Common myeloid progenitor, CD34-positive (primary cell): ENCODE measurements around the gene INS.

ENCODE experiments used
- CTCF ChIA-PET: fragments of 350-600 bp; sonication (Branson Sonifier 250); formaldehyde crosslinking; loops from one replicate; lab custom pipeline; 2021; ENCODE audit warnings: antibody characterized with exemption; lab: Charles Lee
- POLR2A ChIA-PET: fragments of 350-600 bp; sonication (Branson Sonifier 250); formaldehyde crosslinking; loops from one replicate; lab custom pipeline; 2021; ENCODE audit warnings: antibody characterized with exemption; lab: Charles Lee
- DNase-seq, 3 donors: peaks; one replicate each; pipeline versions ENCODE4 v3.0.0 to v3.0.0-alpha.2; 2013
- H3K27ac ChIP-seq, 2 experiments: 1 replicate in 1 of 2; 2 replicates in 1 of 2; pipeline ENCODE4 v1.7.0; 2013; ENCODE audit warnings: inconsistent platforms in 2 of 2, low read length in 2 of 2, mild to moderate bottlenecking in 2 of 2, low read depth in 1 of 2, moderate library complexity in 1 of 2; ENCODE audit not compliant: severe bottlenecking in 2 of 2, insufficient read depth in 1 of 2, poor library complexity in 1 of 2
- H3K27me3 ChIP-seq, 5 experiments: replicated peaks in 2 of 5; 1 replicate in 3 of 5; 2 replicates in 2 of 5; pipeline versions ENCODE4 v1.6.1 to v1.7.0; 2013; ENCODE audit warnings: low read length in 4 of 5, mild to moderate bottlenecking in 2 of 5, moderate library complexity in 2 of 5, inconsistent platforms in 1 of 5; ENCODE audit not compliant: insufficient read depth in 5 of 5, control insufficient read depth in 4 of 5
- H3K36me3 ChIP-seq, 4 experiments: 1 replicate in 2 of 4; 2 replicates in 2 of 4; pipeline versions ENCODE4 v1.6.1 to v1.7.0; 2013; ENCODE audit warnings: low read length in 3 of 4, control low read depth in 1 of 4, mild to moderate bottlenecking in 1 of 4; ENCODE audit not compliant: control insufficient read depth in 4 of 4, insufficient read depth in 4 of 4
- H3K4me1 ChIP-seq, 4 experiments: 1 replicate in 3 of 4; 2 replicates in 1 of 4; pipeline versions ENCODE4 v1.6.1 to v1.7.1; 2013; ENCODE audit warnings: low read length in 3 of 4, mild to moderate bottlenecking in 3 of 4, control low read depth in 1 of 4, inconsistent platforms in 1 of 4, moderate library complexity in 1 of 4; ENCODE audit not compliant: control insufficient read depth in 4 of 4, insufficient read depth in 4 of 4; ENCODE audit errors: control extremely low read depth in 1 of 4
- H3K4me3 ChIP-seq, 7 experiments: 1 replicate in 4 of 7; 2 replicates in 3 of 7; pipeline versions ENCODE4 v1.5.1 to v1.7.0; 2013; ENCODE audit warnings: mild to moderate bottlenecking in 7 of 7, low read length in 6 of 7, moderate library complexity in 6 of 7, inconsistent platforms in 2 of 7, low read depth in 2 of 7, control low read depth in 1 of 7; ENCODE audit not compliant: insufficient read depth in 4 of 7, control insufficient read depth in 1 of 7; ENCODE audit errors: extremely low read depth in 1 of 7
- H3K9me3 ChIP-seq, 5 experiments: 1 replicate in 4 of 5; 2 replicates in 1 of 5; pipeline versions ENCODE4 v1.6.1 to v1.7.1; 2013; ENCODE audit warnings: low read length in 4 of 5, mild to moderate bottlenecking in 2 of 5, inconsistent platforms in 1 of 5, low read depth in 1 of 5, moderate library complexity in 1 of 5; ENCODE audit not compliant: control insufficient read depth in 4 of 5, insufficient read depth in 2 of 5; ENCODE audit errors: control extremely low read depth in 1 of 5
- WGBS: methylation state at CpG from one replicate; pipeline ENCODE4 v1.1.5; 2013; ENCODE audit not compliant: insufficient coverage; 5-methylcytosine and 5-hydroxymethylcytosine counted together

The INS gene

GRCh38 chr11:2139123-2139521 lies 21.9 kb downstream of the INS start, which contains the start of gene IGF2:
IGF2 (minus strand) TSS chr11:2139389; CDS start chr11:2135523, 3,866 bp downstream.
- Histone ChIP-seq H3K4me1 (peaks cover 0 to 28% (median 14%) of the 10 kb centered on the region in 4 experiments), H3K9me3 (no peaks in the 10 kb centered on the region), H3K27me3 (peaks cover 8 to 97% (median 44%) of the 10 kb centered on the region in 5 experiments), H3K36me3 (no peaks in the 10 kb centered on the region), H3K4me3 (peak within 1 kb of the TSS in 3 of 7 experiments; percentile 8 to 50 (median 15)), H3K27ac (no peak within 1 kb of the TSS)
- DNase-seq: peak in 2 of 3 donors; percentile 29 to 45
- POLR2A ChIA-PET: no interaction called here
- CTCF ChIA-PET: interaction anchor here (2.1 kb wide), 1 partner anchor 13 kb away, joined by 11 read pairs; no protein-coding TSS in a partner anchor
- 0% methylated on average over 31 of the region's 62 CpGs for WGBS

DNA sequence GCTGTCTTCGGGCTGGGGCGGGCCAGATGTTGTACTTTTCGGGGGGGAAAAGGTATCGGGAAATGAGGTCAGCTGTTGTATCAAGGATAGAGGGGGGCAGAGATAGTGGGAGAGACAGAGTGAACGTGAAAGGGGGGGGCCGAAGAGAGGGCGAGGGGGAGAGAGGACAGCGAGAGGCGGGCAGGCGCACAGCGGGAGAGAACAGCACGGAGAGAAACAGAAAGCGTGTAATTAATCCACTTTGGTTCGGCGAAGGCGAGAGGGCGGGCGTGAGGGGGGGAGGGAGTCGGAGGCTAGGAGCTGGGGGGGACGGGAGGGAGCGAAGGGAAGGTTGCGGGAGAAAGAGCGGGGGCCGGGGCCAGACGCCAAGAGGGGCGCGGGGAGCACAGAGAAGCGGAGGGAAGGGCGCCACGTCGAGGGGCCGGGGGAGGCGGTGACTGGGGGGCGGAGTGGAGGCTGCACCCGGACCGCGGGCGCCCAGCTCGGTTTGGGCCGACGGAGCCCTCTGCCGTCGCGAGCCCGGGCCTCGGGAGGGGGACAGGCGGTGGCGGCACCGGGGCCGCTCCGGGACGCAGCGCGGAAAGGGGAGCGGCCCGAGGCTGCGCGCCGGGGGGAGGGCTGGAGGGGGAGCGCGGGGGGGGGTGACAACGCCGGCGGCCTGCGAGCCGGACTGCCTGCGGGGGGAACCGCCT lies 22.4 kb downstream of the INS start:
- H3K4me1 ChIP-seq: peaks cover 0 to 23% (median 10%) of the 10 kb centered on the region in 4 experiments
- H3K9me3 ChIP-seq: no peaks in the 10 kb centered on the region
- peak overlapping the region in 3 of 7 experiments; percentile 6 to 50 (median 8) for H3K4me3 ChIP-seq
- H3K36me3 ChIP-seq: no peaks in the 10 kb centered on the region
- ChIA-PET POLR2A (no interaction called here), CTCF (interaction anchor here (1.8 kb wide), 1 partner anchor 103 kb away, joined by 5 read pairs; no protein-coding TSS in a partner anchor)
- no peak overlapping the region for H3K27ac ChIP-seq
- 2% methylated on average over 28 of the region's 68 CpGs for WGBS
- peak in 2 of 3 donors; percentile 46 to 48 for DNase-seq
- peaks cover 8 to 97% (median 42%) of the 10 kb centered on the region in 5 experiments for H3K27me3 ChIP-seq

DNA sequence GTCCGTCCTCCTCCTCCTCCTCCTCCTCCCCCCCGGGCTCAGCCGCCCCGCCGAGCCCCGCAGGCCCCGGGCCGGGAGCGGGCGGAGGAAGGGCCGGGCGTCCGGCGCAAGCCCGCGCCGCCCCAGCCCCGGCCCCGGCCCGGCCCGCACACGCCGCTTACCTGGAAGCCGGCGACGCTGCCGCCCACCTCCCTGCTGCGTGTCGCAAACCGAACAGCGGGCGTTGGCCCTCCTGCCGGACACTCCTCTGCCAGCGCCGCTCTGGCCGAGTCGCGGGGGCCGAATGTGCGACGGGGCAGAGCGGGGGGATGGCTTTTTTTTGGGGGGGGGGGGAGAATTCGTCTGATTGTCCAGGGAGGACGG lies 23.0 kb downstream of the INS start:
- Histone ChIP-seq H3K4me3 (peak overlapping the region in 2 of 7 experiments; percentile 15 to 50), H3K36me3 (no peaks in the 10 kb centered on the region), H3K27me3 (peaks cover 8 to 97% (median 39%) of the 10 kb centered on the region in 5 experiments), H3K9me3 (no peaks in the 10 kb centered on the region), H3K4me1 (peaks cover 0 to 23% (median 9%) of the 10 kb centered on the region in 4 experiments), H3K27ac (no peak overlapping the region)
- ChIA-PET CTCF (interaction anchor here (1.8 kb wide), 1 partner anchor 102 kb away, joined by 5 read pairs; no protein-coding TSS in a partner anchor), POLR2A (no interaction called here)
- 1% methylated on average over 22 of the region's 44 CpGs for WGBS
- no peak for DNase-seq

DNA sequence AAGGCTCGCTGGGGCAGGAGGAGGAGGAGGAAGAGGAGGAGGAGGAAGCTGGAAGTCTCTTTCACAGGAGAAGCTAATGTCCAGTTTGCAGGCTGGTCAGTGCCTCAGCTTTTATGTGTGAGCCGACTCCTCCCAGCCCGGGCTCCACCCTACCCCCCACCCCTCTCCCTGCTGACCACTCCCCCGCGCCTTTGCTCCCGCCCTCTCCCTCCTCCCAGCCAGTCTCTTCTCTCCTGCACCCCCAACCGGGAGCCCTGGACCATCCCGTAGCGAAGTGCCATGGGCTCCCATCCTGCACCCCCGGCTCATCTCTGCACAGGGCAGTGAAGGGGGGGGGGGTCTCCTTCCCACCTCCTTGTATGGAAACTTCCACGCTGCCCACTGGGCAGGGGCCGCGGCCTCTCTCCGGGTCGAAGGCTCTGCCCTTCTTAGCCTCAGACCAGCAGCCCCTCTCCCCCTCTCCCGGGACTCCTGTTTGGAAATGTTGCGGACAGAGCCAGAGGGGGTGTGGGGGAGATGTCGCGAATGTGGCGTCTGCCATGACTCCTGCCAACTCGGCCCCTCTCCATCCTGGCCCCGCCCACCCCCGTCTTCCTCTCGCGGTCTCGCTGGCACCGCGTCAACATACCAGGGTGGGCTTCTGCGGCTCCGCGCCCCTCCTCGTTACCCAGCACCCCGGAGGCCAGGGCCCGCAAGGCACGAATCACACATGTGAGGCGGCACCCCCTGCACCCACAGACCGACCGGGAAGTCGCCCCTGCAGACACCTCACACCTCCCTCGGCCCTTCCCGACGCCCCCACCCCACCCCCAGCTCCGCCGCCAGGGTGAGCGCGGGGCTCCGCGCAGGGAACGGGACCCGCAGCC lies 23.6 kb downstream of the INS start:
- peaks cover 0 to 23% (median 9%) of the 10 kb centered on the region in 4 experiments for H3K4me1 ChIP-seq
- peak overlapping the region in 1 of 7 experiments; percentile 4 for H3K4me3 ChIP-seq
- WGBS: 0% methylated on average over 17 of the region's 50 CpGs
- DNase-seq: peak in 1 of 3 donors; percentile 26
- peaks cover 8 to 97% (median 33%) of the 10 kb centered on the region in 5 experiments for H3K27me3 ChIP-seq
- H3K36me3 ChIP-seq: no peaks in the 10 kb centered on the region
- H3K27ac ChIP-seq: no peak overlapping the region
- ChIA-PET CTCF (interaction anchor here (1.8 kb wide), 1 partner anchor 102 kb away, joined by 5 read pairs; no protein-coding TSS in a partner anchor), POLR2A (no interaction called here)
- no peaks in the 10 kb centered on the region for H3K9me3 ChIP-seq

DNA sequence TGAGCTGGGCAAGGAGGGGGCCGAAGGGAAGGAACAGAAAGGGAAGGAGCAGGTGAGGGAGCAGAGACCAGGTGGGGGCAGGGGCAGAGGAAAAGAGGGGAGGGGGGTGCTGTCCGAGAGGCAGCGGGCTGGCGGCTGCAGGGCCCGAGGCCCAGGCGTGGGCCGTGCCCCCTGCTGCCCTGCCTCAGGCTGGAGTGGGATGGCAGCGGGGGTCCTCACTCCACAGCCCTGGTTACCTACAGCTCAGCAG lies 24.1 kb downstream of the INS start:
- Histone ChIP-seq H3K4me3 (no peak overlapping the region), H3K9me3 (no peaks in the 10 kb centered on the region), H3K4me1 (peaks cover 0 to 23% (median 9%) of the 10 kb centered on the region in 4 experiments), H3K27me3 (peaks cover 8 to 97% (median 28%) of the 10 kb centered on the region in 5 experiments), H3K27ac (no peak overlapping the region), H3K36me3 (no peaks in the 10 kb centered on the region)
- ChIA-PET POLR2A (no interaction called here), CTCF (interaction anchor here (1.8 kb wide), 1 partner anchor 101 kb away, joined by 5 read pairs; no protein-coding TSS in a partner anchor)
- DNase-seq: no peak
- WGBS: 21% methylated on average over 3 of the region's 8 CpGs

DNA sequence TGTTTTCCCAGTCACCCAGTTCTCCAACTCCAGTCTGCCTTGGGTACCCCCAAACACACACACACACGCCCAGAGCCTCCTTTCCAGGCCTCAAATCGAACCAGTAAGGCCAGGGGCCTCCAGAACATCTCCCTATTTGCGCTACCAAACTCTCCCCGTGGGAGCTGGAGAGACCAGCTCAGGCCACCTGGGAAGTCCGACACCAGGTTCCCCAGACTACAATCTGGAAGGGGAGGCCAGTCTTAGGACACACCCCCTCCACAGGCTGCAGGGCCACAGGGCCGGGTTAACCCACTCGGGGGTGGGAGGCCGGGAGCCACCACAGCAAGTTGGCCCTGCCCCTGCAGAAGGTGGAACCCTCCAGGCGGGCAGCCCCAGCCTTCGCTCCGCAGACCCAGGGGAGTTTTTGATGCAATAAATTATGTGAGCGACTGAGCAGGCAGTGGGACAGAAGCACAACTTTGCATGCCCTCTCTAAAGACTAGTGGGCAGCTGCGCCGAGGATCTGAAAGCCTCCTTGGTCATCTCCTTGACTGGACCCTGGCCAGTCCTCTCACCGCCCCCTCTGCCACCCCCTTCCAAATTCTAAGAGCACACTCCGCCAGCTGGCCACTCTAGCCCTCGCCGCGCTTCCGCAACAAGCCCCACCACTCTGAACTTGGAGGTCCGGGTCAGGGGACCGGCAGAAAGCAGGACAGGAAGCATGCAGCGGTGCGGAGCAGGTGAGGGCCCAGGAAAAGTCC lies 24.6 kb downstream of the INS start:
- Histone ChIP-seq H3K4me3 (no peak overlapping the region), H3K27ac (no peak overlapping the region), H3K36me3 (no peaks in the 10 kb centered on the region), H3K9me3 (no peaks in the 10 kb centered on the region), H3K4me1 (peaks cover 0 to 23% (median 9%) of the 10 kb centered on the region in 4 experiments), H3K27me3 (peaks cover 6 to 96% (median 27%) of the 10 kb centered on the region in 5 experiments)
- ChIA-PET POLR2A (no interaction called here), CTCF (interaction anchor here (1.0 to 2.7 kb wide), 3 partner anchors 14 to 99 kb away, joined by 4 to 7 read pairs (median 5); no protein-coding TSS in a partner anchor)
- DNase-seq: peak in 1 of 3 donors; percentile 35
- 40% methylated on average over 20 of the region's 24 CpGs for WGBS
